Thoracic aorta (tissue), 2 donors: ENCODE results near the gene JSRP1. TPM values are rescaled to one million over a fixed set of nuclear protein-coding genes. Genes with fewer than 3 reads are reported as not detected.

Source experiments
- ATAC-seq: fragments of 150-250 bp; one replicate; pipeline ENCODE4 v1.8.0; 2017; ENCODE audit warnings: low read depth; ENCODE audit not compliant: insufficient number of reproducible peaks, low FRiP score
- DNase-seq: peaks from one replicate; pipeline ENCODE4 v3.0.0-alpha.2; 2020; ENCODE audit warnings: low spot score
- H3K27ac ChIP-seq, 2 donors: fragments of 200-600 bp; sonication (generic); 1 replicate in 1 of 2; 2 replicates in 1 of 2; pipeline ENCODE4 v1.5.1; 2016; ENCODE audit warnings: mild to moderate bottlenecking in 2 of 2, moderate library complexity in 2 of 2
- H3K27me3 ChIP-seq: fragments of 200-600 bp; sonication (generic); replicated peaks from 2 replicates; pipeline ENCODE4 v1.6.0; 2016; ENCODE audit warnings: mild to moderate bottlenecking; ENCODE audit not compliant: insufficient read depth
- H3K36me3 ChIP-seq: fragments of 200-600 bp; sonication (generic); one replicate; pipeline ENCODE4 v1.5.1; 2016
- H3K4me1 ChIP-seq, 2 donors: fragments of 200-600 bp; sonication (generic); 1 replicate in 1 of 2; 2 replicates in 1 of 2; pipeline versions ENCODE4 v1.5.1 to v1.6.0; 2016; ENCODE audit warnings: low read depth in 2 of 2, mild to moderate bottlenecking in 1 of 2; ENCODE audit not compliant: control insufficient read depth in 1 of 2
- H3K4me3 ChIP-seq: fragments of 200-600 bp; sonication (generic); 2 replicates; pipeline ENCODE4 v1.5.1; 2016; ENCODE audit warnings: mild to moderate bottlenecking
- H3K9me3 ChIP-seq: fragments of 200-600 bp; sonication (generic); 2 replicates; pipeline ENCODE4 v1.5.1; 2016
- CTCF ChIP-seq: fragments of 200-600 bp; sonication (generic); IDR thresholded peaks from one replicate; pipeline ENCODE4 v1.5.1; 2019; ENCODE audit warnings: antibody characterized with exemption
- total RNA-seq, 2 donors: library from RNA; depleted of rRNA; stranded (reverse); fragments of >200 nt; gene quantifications; one replicate each; pipeline versions ENCODE4 v1.1.0 to v1.2.3, GENCODE V29; 2016

The JSRP1 gene
- total RNA-seq, 2 donors from 2014 or later = not detected

- peak overlapping the region; percentile 100 for H3K4me3 ChIP-seq
- H3K27me3 ChIP-seq = no peaks in the 10 kb centered on the region
- H3K4me1 ChIP-seq = peaks cover 47 to 72% of the 10 kb centered on the region in 2 donors
- DNase-seq (peak; percentile 33), ATAC-seq (peak; percentile 10)
- peak overlapping the region; percentile 98 for H3K27ac ChIP-seq
- TF ChIP-seq CTCF = no peak
- no peaks in the 10 kb centered on the region for H3K9me3 ChIP-seq
- H3K36me3 ChIP-seq = peaks cover 20% of the 10 kb centered on the region
These were observed 14.4 kb upstream of the JSRP1 start for GRCh38 chr19:2270423-2271233.

GRCh38 chr19:2270157-2270422 is 13.9 kb upstream of the JSRP1 start:
- H3K27ac ChIP-seq = peak overlapping the region; percentile 98
- peaks cover 20% of the 10 kb centered on the region for H3K36me3 ChIP-seq
- H3K4me1 ChIP-seq = peaks cover 47 to 67% of the 10 kb centered on the region in 2 donors
- H3K4me3 ChIP-seq = peak overlapping the region; percentile 100
- H3K27me3 ChIP-seq = no peaks in the 10 kb centered on the region
- ATAC-seq = no peak
- no peaks in the 10 kb centered on the region for H3K9me3 ChIP-seq
- no peak for DNase-seq
- TF ChIP-seq CTCF = no peak

- Histone ChIP-seq H3K4me3 (peak overlapping the region; percentile 100), H3K4me1 (peaks cover 47 to 62% of the 10 kb centered on the region in 2 donors), H3K36me3 (peaks cover 20% of the 10 kb centered on the region), H3K27me3 (no peaks in the 10 kb centered on the region), H3K27ac (peak overlapping the region; percentile 98), H3K9me3 (no peaks in the 10 kb centered on the region)
- DNase-seq = peak; percentile 88
- no peak for TF ChIP-seq CTCF
- ATAC-seq = peak; percentile 93
These were observed 13.3 kb upstream of the JSRP1 start for GRCh38 chr19:2269244-2270156.

- DNase-seq (no peak), ATAC-seq (no peak)
- Histone ChIP-seq H3K4me3 (peak overlapping the region; percentile 100), H3K4me1 (peaks cover 45 to 55% of the 10 kb centered on the region in 2 donors), H3K9me3 (no peaks in the 10 kb centered on the region), H3K36me3 (peaks cover 20% of the 10 kb centered on the region), H3K27ac (no peak overlapping the region), H3K27me3 (no peaks in the 10 kb centered on the region)
- no peak for TF ChIP-seq CTCF
These were observed 12.6 kb upstream of the JSRP1 start for GRCh38 chr19:2268861-2269243.

- no peak for DNase-seq
- peaks cover 20% of the 10 kb centered on the region for H3K36me3 ChIP-seq
- no peaks in the 10 kb centered on the region for H3K27me3 ChIP-seq
- peak overlapping the region; percentile 100 for H3K4me3 ChIP-seq
- peaks cover 41 to 51% of the 10 kb centered on the region in 2 donors for H3K4me1 ChIP-seq
- H3K9me3 ChIP-seq = no peaks in the 10 kb centered on the region
- no peak overlapping the region for H3K27ac ChIP-seq
- no peak for TF ChIP-seq CTCF
- ATAC-seq = no peak
These were observed 12.2 kb upstream of the JSRP1 start for GRCh38 chr19:2268480-2268830.
